Transverse colon (tissue), 4 donors: ENCODE measurements around the gene RAI1.

Experiments
- CTCF ChIP-seq, 5 experiments: fragments of 200-600 bp in 3 of 5; fragments of 450-650 bp in 2 of 5; sonication (generic) in 3 of 5; IDR thresholded peaks; 1 replicate in 2 of 5; 2 replicates in 3 of 5; pipeline ENCODE4 v1.5.1; 2016 to 2017; ENCODE audit warnings: antibody characterized with exemption in 5 of 5, inconsistent platforms in 3 of 5, mild to moderate bottlenecking in 2 of 5, moderate library complexity in 1 of 5
- POLR2A ChIP-seq: fragments of 450-650 bp; IDR thresholded peaks from one replicate; pipeline ENCODE4 v1.6.1; 2016; ENCODE audit warnings: antibody characterized with exemption, mild to moderate bottlenecking, moderate library complexity
- POLR2AphosphoS5 ChIP-seq, 3 donors: sonication (generic); formaldehyde crosslinking; IDR thresholded peaks; one replicate each; pipeline ENCODE4 v1.6.1; 2016; ENCODE audit warnings: antibody characterized with exemption in 3 of 3

GRCh38 chr17:17755715-17756114, 74.5 kb downstream of the RAI1 start:
- TF ChIP-seq CTCF (IDR thresholded peaks at IDR 0.05): no peak
- no peak for TF ChIP-seq POLR2A
- TF ChIP-seq POLR2AphosphoS5 (IDR thresholded peaks at IDR 0.05): no peak
